ENCODE data around the gene SLC12A2.

Gene SLC12A2

GRCh38 chr5:128083033-128083810, at the start of gene SLC12A2:
TSS of gene SLC12A2 (plus strand) at chr5:128083766. CDS start at chr5:128083955, 189 bp downstream.
- no peak for TF ChIP-seq CTCF (IDR thresholded peaks at IDR 0.05; ENCODE audit: low read depth, low read length, missing control alignments)
- H3K4me3 ChIP-seq (ENCODE audit: low read depth, low read length): peak within 1 kb of the TSS; percentile 73
- in situ Hi-C loops (cut with HindIII; ENCODE audit: low sequenced_read_pairs): no loop called here
- DNase-seq (ENCODE audit: low read depth): peak; percentile 93

- no peak for TF ChIP-seq CTCF (IDR thresholded peaks at IDR 0.05; ENCODE audit: low read depth, low read length, missing control alignments)
- no peak overlapping the region for H3K4me3 ChIP-seq (ENCODE audit: low read depth, low read length)
- DNase-seq (ENCODE audit: low read depth): no peak
- in situ Hi-C loops (cut with HindIII; ENCODE audit: low sequenced_read_pairs): no loop called here
Measured at GRCh38 chr5:128035689-128036088, 47.9 kb upstream of the SLC12A2 start.

GRCh38 chr5:128036950-128037349, 46.6 kb upstream of the SLC12A2 start:
- H3K4me3 ChIP-seq (ENCODE audit: low read depth, low read length): no peak overlapping the region
- in situ Hi-C loops (cut with HindIII; ENCODE audit: low sequenced_read_pairs): no loop called here
- no peak for DNase-seq (ENCODE audit: low read depth)
- TF ChIP-seq CTCF (IDR thresholded peaks at IDR 0.05; ENCODE audit: low read depth, low read length, missing control alignments): no peak

- peak; percentile 29 for DNase-seq (ENCODE audit: low read depth)
- TF ChIP-seq CTCF (IDR thresholded peaks at IDR 0.05; ENCODE audit: low read depth, low read length, missing control alignments): no peak
- in situ Hi-C loops (cut with HindIII; ENCODE audit: low sequenced_read_pairs): no loop called here
- no peak overlapping the region for H3K4me3 ChIP-seq (ENCODE audit: low read depth, low read length)
Measured at GRCh38 chr5:128038643-128039042, 44.9 kb upstream of the SLC12A2 start.

- in situ Hi-C loops (cut with HindIII; ENCODE audit: low sequenced_read_pairs): loop anchor here (5.0 kb wide), 1 partner anchor 86 kb away; no protein-coding TSS in a partner anchor
- TF ChIP-seq CTCF (IDR thresholded peaks at IDR 0.05; ENCODE audit: low read depth, low read length, missing control alignments): no peak
- H3K4me3 ChIP-seq (ENCODE audit: low read depth, low read length): no peak overlapping the region
- DNase-seq (ENCODE audit: low read depth): no peak
Measured at GRCh38 chr5:128040927-128041326, 42.6 kb upstream of the SLC12A2 start.

- no peak for TF ChIP-seq CTCF (IDR thresholded peaks at IDR 0.05; ENCODE audit: low read depth, low read length, missing control alignments)
Measured at GRCh38 chr5:128052780-128053179, 30.8 kb upstream of the SLC12A2 start.

More at GRCh38 chr5:128052780-128053179, 30.8 kb upstream of the SLC12A2 start:
- in situ Hi-C loops (cut with HindIII; ENCODE audit: low sequenced_read_pairs): no loop called here
- DNase-seq (ENCODE audit: low read depth): no peak
- H3K4me3 ChIP-seq (ENCODE audit: low read depth, low read length): no peak overlapping the region
